Erythroblast (primary cell): Measurements from ENCODE around the gene DAPK3.
"Not testable (repeated sequence)": the region's sequence is repeated elsewhere in the genome, so short reads cannot be mapped to it uniquely, and the experiment has no call there.

Experiments used
- DNase-seq, 2 experiments: peaks; one replicate each; lab custom pipeline; 2025; lab: John Stamatoyannopoulos, UW
- GATA1 ChIP-seq: IDR thresholded peaks from 2 replicates; pipeline ENCODE4 v1.6.1; 2011; ENCODE audit warnings: low read depth, mild to moderate bottlenecking, control low read depth, low read length, moderate library complexity
- POLR2A ChIP-seq: IDR thresholded peaks from 2 replicates; pipeline ENCODE4 v1.6.1; 2011; ENCODE audit warnings: mild to moderate bottlenecking, low read length

DAPK3 gene

GRCh38 chr19:3944018-3944721 lies 26.7 kb downstream of the DAPK3 start:
- DNase-seq = no peak

DNA sequence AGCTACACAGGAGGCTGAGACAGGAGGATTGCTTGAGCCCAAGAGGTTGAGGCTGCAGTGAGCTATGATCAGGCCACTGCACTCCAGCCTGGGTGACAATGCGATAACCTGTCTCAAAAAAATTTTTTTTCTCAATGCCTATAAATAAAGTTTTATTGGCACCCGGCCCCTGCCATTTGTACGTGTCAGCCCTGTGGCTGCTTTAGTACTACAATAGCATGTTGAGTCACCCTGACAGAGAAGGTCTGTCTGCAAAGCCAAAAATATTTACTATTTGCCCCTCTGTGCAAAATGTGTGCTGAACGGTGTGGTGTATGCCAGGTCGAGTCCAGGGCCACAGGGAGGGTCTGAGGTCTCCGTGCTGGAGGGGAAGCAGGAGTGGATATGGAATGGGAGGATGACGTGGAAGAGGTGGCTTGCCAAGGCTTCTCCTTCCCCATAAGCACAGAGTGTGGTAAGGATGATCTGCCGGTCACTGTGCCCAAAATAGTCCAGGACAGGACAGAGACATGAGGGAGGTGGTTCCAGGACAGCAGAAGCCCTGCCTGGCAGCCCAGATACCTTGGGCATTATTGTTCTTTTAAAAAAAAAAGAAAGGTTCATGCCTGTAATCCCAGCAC lies 28.0 kb downstream of the DAPK3 start:
- TF ChIP-seq POLR2A (no peak), GATA1 (no peak)
- no peak for DNase-seq

More at GRCh38 chr19:3944018-3944721, 26.7 kb downstream of the DAPK3 start:
- TF ChIP-seq POLR2A = no peak
- TF ChIP-seq GATA1 = no peak

- DNase-seq = not testable (repeated sequence)
Observed at GRCh38 chr19:3938300-3938950, 32.5 kb downstream of the DAPK3 start.

GRCh38 chr19:3936506-3937442 lies 34.1 kb downstream of the DAPK3 start:
- no peak for TF ChIP-seq GATA1
- TF ChIP-seq POLR2A = no peak
- DNase-seq = no peak

DNA sequence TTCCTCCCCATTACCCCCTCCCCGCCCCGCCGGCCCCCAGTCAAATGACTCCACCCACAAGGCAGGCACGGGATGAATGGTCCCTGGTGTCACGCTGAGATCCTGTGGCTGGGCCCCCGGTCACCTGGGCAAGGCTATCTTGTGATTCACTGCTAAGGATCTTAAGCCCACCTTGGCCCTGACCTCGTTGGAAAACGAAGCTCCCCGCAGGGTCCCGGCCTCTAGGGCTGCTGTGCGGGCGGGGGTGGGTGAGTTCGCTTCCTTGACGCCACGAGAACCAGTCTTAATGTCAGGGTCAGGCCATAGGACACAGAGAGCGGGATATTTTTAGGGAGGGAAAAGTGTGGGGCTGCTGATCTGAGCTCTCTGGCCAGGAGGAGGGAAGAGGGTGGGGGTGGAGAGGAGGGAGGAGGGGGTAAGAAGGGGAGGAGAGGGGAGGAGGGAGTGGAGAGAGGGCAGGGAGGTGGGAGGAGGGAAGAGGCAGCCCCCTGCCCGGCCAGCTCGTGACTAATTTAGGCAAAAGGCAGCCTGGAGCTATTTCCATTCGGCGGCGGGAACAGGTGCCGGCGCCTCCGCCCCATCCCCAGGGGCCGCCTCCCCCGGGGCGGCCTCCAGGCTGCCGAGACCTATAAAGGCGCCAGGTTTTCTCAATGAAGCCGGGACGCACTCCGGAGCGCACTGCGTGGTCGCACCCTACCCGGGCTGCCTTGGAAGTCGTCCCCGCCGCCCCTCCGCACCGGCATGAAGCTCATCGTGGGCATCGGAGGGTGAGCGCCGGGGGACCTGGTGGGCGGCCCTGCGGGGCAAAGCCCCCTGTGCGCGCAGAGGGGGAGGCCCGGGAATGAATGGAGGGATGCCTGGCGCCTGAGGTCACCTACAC lies 37.7 kb downstream of the DAPK3 start, which contains the start of gene NMRK2:
TSS of gene NMRK2 (plus strand) at position 139 of the 880 bp plus-strand sequence. CDS start at position 742, 603 bp downstream.
- DNase-seq = no peak
- TF ChIP-seq POLR2A = no peak
- no peak for TF ChIP-seq GATA1

- no peak for TF ChIP-seq GATA1
- TF ChIP-seq POLR2A = no peak
- no peak for DNase-seq
Observed at GRCh38 chr19:3931041-3931440, 39.9 kb downstream of the DAPK3 start.

DNA sequence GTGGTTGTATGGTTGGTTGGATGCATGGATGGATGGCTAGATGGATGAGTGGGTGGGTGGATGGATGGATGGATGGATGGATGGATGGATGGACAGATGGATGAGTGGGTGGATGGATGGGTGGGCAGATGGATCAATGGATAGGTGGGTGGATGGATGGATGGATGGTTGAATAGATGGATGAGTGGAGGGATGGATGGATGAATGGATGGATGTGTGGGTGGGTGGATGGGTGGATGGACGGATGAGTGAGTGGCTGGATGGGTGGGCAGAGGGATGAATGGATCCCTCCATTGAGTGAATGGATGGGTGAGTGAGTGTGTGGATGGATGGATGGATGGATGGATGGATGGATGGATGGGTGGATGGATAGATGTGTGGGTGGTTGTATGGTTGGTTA lies 47.0 kb downstream of the DAPK3 start:
- no peak for DNase-seq
- TF ChIP-seq POLR2A = no peak
- TF ChIP-seq GATA1 = no peak

DNA sequence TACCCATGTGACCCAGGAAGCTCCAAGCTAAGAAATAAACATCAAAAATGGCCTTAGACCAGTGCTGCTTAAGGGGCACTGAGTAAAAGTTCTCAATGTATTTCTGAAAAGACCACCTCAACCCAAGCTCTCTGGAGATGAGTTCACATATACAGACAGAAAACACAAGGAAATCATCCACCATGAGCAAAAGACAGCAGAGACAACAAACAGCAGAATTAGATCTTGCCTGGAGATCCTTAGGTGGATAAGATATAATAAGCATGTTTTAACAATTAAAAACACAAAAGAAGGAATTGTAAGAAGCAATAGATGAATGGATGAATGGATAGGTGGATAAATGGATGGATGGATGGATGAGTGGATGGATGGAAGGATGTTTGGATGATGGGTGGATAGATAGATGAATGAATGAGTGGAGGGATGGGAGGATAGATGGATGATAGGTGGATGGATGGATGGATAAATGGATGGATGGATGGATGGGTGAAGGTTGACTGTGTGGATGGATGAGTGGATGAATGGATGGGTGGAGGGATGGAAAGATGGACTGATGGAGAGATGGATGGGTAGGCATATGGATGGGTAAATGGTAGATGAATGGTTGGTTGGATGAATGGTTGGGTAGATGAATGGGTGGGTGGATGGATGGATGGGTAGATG lies 47.7 kb downstream of the DAPK3 start:
- no peak for DNase-seq

DNA sequence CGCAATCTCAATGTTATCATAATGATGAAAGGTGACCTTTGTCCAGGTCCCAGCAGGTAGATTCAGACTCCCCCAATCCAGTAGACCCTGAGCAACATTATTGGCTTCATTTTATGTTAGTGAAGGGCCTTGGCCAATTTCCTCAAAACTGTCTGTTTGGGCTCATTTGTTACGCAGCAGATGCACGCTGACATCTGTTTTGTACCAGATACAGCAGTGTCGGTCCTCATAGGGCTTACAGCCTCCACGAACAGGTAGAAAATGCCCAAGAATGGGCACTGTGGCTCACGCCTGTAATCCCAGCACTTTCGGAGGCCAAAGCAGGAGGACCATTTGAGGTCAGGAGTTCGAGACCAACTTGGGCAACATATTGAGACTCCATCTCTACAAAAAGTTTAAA lies 51.1 kb downstream of the DAPK3 start:
- TF ChIP-seq POLR2A (no peak), GATA1 (no peak)
- DNase-seq = no peak

More for the DNA sequence above, 47.7 kb downstream of the DAPK3 start:
- no peak for TF ChIP-seq POLR2A
- no peak for TF ChIP-seq GATA1

- no peak for DNase-seq
- TF ChIP-seq POLR2A = no peak
- no peak for TF ChIP-seq GATA1
Observed at GRCh38 chr19:3916033-3916432, 54.9 kb downstream of the DAPK3 start.

GRCh38 chr19:3914199-3914598 lies 56.7 kb downstream of the DAPK3 start:
- DNase-seq = no peak
- TF ChIP-seq POLR2A (no peak), GATA1 (no peak)

DNA sequence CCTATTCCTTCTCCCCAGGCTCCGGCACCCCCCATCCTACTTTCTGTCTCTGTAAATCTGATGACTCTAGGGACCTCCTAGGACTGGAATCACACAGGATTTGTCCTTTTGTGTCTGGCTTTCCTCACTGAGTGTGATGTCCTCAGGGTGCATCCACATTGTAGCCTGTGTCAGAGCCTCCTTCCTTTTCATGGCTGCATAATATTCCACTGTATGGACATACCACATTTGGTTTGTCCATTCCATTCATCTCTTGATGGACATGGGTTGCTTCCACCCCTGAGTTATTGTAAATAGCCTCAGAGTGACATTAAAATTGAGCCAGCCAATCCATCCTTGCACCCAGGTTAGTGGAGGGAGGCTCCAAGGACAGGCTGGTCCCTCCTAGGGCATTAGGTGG lies 60.8 kb downstream of the DAPK3 start:
- TF ChIP-seq POLR2A = no peak
- no peak for TF ChIP-seq GATA1
- no peak for DNase-seq
